Hepatocyte (in vitro differentiated cells): ENCODE data around the gene LRMDA.

Experiments used
- CTCF ChIP-seq: fragments of 200-600 bp; sonication (generic); IDR thresholded peaks from 2 replicates; pipeline ENCODE4 v1.5.1; 2016; ENCODE audit warnings: antibody characterized with exemption, mild to moderate bottlenecking; ENCODE audit not compliant: poor library complexity
- EZH2phosphoT487 ChIP-seq: fragments of 200-600 bp; sonication (generic); IDR thresholded peaks from one replicate; pipeline ENCODE4 v1.6.1; 2018; ENCODE audit warnings: antibody characterized with exemption, mild to moderate bottlenecking, low read depth, moderate library complexity; ENCODE audit not compliant: unreplicated experiment, severe bottlenecking

- no peak for TF ChIP-seq CTCF
- TF ChIP-seq EZH2phosphoT487 = no peak
These were observed 222.8 kb downstream of the LRMDA start for GRCh38 chr10:75654171-75654771.
